HG03139 (cell line): ENCODE results near the gene LMLN.
"Not testable (repeated sequence)": the region's sequence is repeated elsewhere in the genome, so short reads cannot be mapped to it uniquely, and the experiment has no call there.

Experiments used
- ATAC-seq: cut with Tn5 transposase; IDR thresholded peaks from one replicate; pipeline ENCODE4 v1.9.1; 2021; ENCODE audit not compliant: unreplicated experiment

The LMLN gene

GRCh38 chr3:197955892-197956477 lies 4.0 kb upstream of the LMLN start:
- no peak for ATAC-seq

GRCh38 chr3:197956626-197956988 lies 3.4 kb upstream of the LMLN start:
- no peak for ATAC-seq

DNA sequence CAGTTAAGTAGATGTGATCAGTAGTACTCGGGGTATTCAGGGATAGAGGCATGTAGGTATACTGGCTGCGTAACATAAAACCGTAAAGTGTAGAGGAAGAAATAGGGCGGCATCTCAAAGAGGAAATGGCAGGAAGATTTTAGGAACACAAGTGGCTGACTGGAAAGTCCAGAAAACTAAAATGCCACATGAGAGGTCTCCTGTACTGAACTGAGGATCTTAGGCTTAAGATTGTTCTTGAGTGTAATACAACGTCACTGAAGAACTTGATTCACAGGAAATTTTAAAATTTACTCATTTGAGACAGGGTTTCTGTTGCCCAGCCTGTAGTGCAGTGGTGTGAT lies 2.3 kb upstream of the LMLN start:
- no peak for ATAC-seq

GRCh38 chr3:197958346-197958745 lies 1.7 kb upstream of the LMLN start:
- ATAC-seq = no peak

- ATAC-seq = not testable (repeated sequence)
Observed at GRCh38 chr3:197958848-197959247, 1.2 kb upstream of the LMLN start.

DNA sequence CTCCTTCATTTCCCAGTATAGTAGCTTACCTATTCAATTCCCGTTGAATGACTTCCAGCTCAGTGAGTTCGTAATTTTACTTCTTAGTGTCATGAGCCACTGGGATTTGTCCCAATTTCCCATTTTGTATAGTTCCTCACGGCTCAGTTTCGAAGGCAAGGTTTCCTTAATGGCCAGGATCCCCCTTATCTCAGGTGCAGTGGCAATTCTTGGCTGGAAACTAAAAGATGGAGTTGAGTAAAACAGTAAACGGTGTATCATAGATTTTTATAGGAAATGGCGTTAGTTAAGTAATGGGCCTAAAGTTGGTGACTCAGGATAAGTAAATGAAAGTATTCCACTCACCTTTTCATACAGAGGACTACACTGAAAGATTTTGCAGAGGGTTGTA lies 522 bp upstream of the LMLN start:
- ATAC-seq = no peak

GRCh38 chr3:197960694-197961581 lies 921 bp downstream of the LMLN start:
- ATAC-seq = no peak

GRCh38 chr3:197961582-197961945 lies 1.5 kb downstream of the LMLN start:
- no peak for ATAC-seq

- ATAC-seq = no peak
Observed at GRCh38 chr3:197963019-197963637, 3.1 kb downstream of the LMLN start.

GRCh38 chr3:197967337-197967989 lies 7.4 kb downstream of the LMLN start:
- ATAC-seq = not testable (repeated sequence)

GRCh38 chr3:197970588-197970987 lies 10.6 kb downstream of the LMLN start:
- no peak for ATAC-seq

DNA sequence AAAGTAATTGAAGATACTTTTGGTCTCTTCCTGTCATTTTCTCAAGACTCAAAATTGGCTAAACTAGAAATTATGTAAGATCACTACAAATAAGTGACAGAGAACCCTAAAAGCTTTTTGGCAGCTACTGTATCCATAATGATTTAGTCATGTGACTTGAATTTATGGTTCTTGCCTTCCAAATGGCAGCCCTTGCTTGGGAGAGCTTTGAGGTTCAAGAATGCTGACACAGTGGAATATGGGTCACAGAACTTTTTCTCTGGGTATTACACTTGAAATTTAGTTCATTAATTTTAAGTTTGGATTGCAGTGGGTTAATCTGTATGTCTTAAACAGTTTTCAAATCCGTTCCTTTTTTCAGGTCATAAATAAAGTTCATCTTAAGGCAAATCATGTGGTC lies 14.0 kb downstream of the LMLN start:
- no peak for ATAC-seq

GRCh38 chr3:197975311-197975710 lies 15.3 kb downstream of the LMLN start:
- no peak for ATAC-seq

DNA sequence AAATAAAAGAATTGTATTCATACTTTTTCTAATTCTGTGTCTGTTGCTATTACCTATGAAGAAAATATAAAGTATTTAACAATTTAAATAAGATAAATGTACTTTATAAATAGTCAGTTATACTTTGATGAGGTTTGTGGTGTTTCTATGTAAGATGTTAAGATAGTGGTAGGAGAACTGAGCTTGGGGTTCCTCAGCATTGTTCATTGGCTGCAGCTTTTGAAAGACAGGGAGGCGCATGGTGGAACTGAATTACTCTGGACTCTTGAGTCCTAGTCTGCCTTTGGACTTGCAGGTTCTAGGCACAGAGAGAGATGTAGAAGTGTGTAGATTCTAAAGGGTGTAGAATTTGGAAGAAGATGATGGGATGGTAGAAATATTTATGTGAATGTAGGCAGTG lies 23.1 kb downstream of the LMLN start:
- ATAC-seq = no peak

DNA sequence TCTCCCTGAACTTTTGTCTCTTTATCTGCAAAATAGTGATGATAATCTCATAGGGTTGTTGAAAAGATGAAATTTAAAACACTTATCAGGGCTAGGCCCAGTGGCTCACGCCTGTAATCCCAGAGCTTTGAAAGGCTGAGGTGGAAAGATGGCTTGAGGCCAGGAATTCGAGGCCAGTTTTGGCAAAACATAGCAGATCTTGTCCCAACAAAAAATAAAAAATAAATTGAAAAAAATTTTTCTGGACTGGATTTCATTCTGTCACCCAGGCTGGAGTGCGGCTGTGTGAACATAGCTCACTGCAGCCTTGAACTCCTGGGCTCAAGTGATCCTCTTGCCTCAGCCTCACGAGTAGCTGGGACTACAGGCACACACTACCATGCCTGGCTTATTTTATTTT lies 29.6 kb downstream of the LMLN start:
- ATAC-seq = no peak

- no peak for ATAC-seq
Observed at GRCh38 chr3:197994736-197995135, 34.7 kb downstream of the LMLN start.

DNA sequence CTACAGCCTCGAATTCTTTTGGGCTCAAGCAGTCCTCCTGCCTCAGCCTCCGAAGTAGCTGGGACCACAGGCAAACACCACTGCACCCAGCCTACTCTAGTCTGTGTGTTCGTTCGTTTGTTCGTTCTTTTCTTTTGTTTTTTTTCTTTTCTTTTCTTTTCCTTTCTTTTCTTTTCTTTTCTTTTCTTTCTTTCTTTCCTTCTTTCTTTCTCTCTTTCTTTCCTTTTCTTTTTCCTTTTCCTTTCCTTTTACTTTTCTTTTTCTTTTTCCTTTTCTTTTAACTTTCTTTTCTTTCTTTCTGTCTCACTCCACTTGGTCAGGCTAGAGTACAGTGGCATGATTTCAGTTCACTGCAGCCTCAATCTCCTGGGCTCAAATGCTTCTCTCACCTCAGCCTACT lies 36.8 kb downstream of the LMLN start:
- no peak for ATAC-seq

- ATAC-seq = no peak
Observed at GRCh38 chr3:197997936-197998335, 37.9 kb downstream of the LMLN start.

DNA sequence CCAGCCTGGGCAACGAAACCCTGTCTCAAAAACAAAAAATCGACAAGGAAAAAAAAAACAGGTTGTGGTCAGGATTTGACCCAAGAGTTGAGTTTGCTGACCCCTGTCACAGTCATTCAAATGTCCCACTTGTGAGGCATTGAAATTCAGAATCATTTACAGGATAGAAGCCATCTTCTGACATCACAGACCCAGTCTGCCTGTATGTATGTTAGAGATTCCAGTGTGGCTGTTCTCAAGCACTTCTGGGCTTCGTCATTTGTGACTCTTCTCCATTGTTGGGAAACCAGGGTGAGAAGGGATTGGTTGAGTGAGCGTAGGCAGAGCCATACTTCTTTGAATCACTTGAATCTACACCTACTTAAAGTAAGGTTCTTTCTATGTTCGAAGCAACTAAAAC lies 57.1 kb downstream of the LMLN start:
- ATAC-seq = no peak

- ATAC-seq = no peak
Observed at GRCh38 chr3:198018416-198018815, 58.4 kb downstream of the LMLN start.

GRCh38 chr3:198019115-198019514 lies 59.1 kb downstream of the LMLN start:
- no peak for ATAC-seq

DNA sequence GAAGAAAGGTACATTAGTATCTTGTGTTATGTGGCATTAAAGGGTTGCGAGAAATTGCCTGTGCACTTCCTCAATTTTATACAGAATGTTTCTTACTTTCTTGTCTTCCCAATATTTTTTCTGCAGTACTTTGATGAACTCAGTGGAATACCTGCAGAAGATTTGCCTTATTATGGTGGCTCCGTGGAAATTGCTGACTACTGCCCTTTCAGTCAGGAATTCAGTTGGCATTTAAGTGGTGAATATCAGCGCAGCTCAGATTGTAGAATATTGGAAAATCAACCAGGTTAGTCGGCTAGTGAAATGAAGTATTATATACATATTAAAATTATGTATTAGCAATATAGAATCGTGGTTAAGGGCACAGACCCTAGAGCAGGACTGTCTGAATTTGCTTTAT lies 61.3 kb downstream of the LMLN start:
- ATAC-seq = no peak
